Heart right ventricle (tissue), 16 donors: ENCODE data around the gene FREY1. TPM values are rescaled to one million over a fixed set of nuclear protein-coding genes. Genes with fewer than 3 reads are reported as not detected.

Experiments used
- ATAC-seq, 8 donors: fragments of 200-7000 bp; cut with Tn5 transposase; one replicate each; pipeline ENCODE4 v1.9.1; 2020; ENCODE audit warnings: mild to moderate bottlenecking in 8 of 8, moderate library complexity in 8 of 8, moderate number of reproducible peaks in 1 of 8
- DNase-seq, 2 donors: peaks; one replicate each; pipeline ENCODE4 v3.0.0-alpha.2; 2020
- H3K27ac ChIP-seq, 10 donors: fragments of 200-600 bp; sonication (generic) in 2 of 10; one replicate each; pipeline versions ENCODE4 v1.5.0 to v1.8.0; 2020 to 2022; ENCODE audit warnings: mild to moderate bottlenecking in 3 of 10
- H3K27me3 ChIP-seq, 7 donors: fragments of 200-600 bp; one replicate each; pipeline ENCODE4 v1.8.0; 2021 to 2022; ENCODE audit warnings: mild to moderate bottlenecking in 2 of 7
- H3K36me3 ChIP-seq, 9 donors: fragments of 200-600 bp; sonication (generic) in 1 of 9; one replicate each; pipeline versions ENCODE4 v1.5.0 to v1.8.0; 2020 to 2022; ENCODE audit warnings: mild to moderate bottlenecking in 2 of 9
- H3K4me1 ChIP-seq, 9 donors: fragments of 200-600 bp; sonication (generic) in 1 of 9; one replicate each; pipeline versions ENCODE4 v1.5.0 to v1.8.0; 2020 to 2022; ENCODE audit warnings: mild to moderate bottlenecking in 4 of 9
- H3K4me3 ChIP-seq, 10 donors: fragments of 200-600 bp; sonication (generic) in 2 of 10; one replicate each; pipeline versions ENCODE4 v1.5.0 to v1.8.0; 2020 to 2022; ENCODE audit warnings: mild to moderate bottlenecking in 7 of 10, moderate library complexity in 2 of 10
- H3K9me3 ChIP-seq, 11 donors: fragments of 200-600 bp in 10 of 11; sonication (generic) in 2 of 11; one replicate each; pipeline versions ENCODE4 v1.5.0 to v1.8.0; 2013 to 2022; ENCODE audit warnings: mild to moderate bottlenecking in 2 of 11, control low read depth in 1 of 11, moderate library complexity in 1 of 11
- WGBS, 2 donors: extraction: QIAGEN DNeasy Blood & Tissue Kit; methylation state at CpG; one replicate each; pipeline ENCODE4 v1.1.7; 2013; ENCODE audit warnings: inconsistent platforms in 1 of 2; 5-methylcytosine and 5-hydroxymethylcytosine counted together
- intact Hi-C, 10 donors: fragments of 100-400 bp; cut with DNase I; formaldehyde crosslinking; loops; one replicate each; pipeline versions ENCODE4 v1.11.1 to v1.14.2; 2022
- polyA plus RNA-seq, 2 donors: library from polyadenylated mRNA; stranded (reverse); fragments of 200-250 nt; gene quantifications; one replicate each; pipeline ENCODE4 v1.2.3, GENCODE V29; 2013
- total RNA-seq, 10 donors: library from RNA; stranded (reverse); fragmentation: NEBNext Ultra II Directional in 3 of 10; extraction: Animal tissue kit (Norgen Biotek cat#: 25700) in 3 of 10; gene quantifications; one replicate each; pipeline versions ENCODE4 v1.2.1 to v1.2.4, GENCODE V29; 2021 to 2023
- TF ChIP-seq, protein P1 (sequence below), 9 donors: fragments of 200-600 bp; sonication (generic) in 2 of 9; IDR thresholded peaks; one replicate each; pipeline versions ENCODE4 v1.5.0 to v1.8.0; 2021 to 2022; ENCODE audit warnings: antibody characterized with exemption in 9 of 9, mild to moderate bottlenecking in 5 of 9, moderate library complexity in 1 of 9
- donor health status: Arrhythmogenic right ventricular cardiomyopathy.
- donor health status: ischemic (EF 13 %, LVEDD 7.1; RV severe dilation, severe dysfunction).
- donor health status: healthy with polysubstance abuse.
- donor health status: DM: no; HTN: yes; CAD: no.
- donor health status: DM: no; HTN: no; CAD: no.
- donor health status: ischemic (EF 25% LVEDD 6.9; RV normal size, moderate dysfunction).
- donor health status: ischemic (EF 25% LVEDD 5.7; RV mildly dilated, moderate dysfunction).
- donor health status: healthy.
- donor health status: DM: yes; HTN: yes; CAD: no.
- donor health status: Ischemic cardiomyopathy.
- donor health status: ischemic (EF 35%, LVEDD 5.7; RV mildly dilated, moderate dysfunction).
- donor health status: nonischemic (EF 11% LVEDD 7.7; RV severe dilation, severe dysfunction).
- donor health status: DM: yes; HTN: yes; CAD: no.
- donor health status: PGD.
- donor health status: ischemic (EF 29% LVEDD 5.4; RV normal size, mild dysfunction).
- donor health status: nonischemic (EF 23%, LVEDD 6.1; RV moderate dilation, normal function).

Gene FREY1
- total and polyA plus RNA-seq, 12 donors, result 0.22 to 0.59 (median 0.39) TPM; not detected in 7

DNA sequence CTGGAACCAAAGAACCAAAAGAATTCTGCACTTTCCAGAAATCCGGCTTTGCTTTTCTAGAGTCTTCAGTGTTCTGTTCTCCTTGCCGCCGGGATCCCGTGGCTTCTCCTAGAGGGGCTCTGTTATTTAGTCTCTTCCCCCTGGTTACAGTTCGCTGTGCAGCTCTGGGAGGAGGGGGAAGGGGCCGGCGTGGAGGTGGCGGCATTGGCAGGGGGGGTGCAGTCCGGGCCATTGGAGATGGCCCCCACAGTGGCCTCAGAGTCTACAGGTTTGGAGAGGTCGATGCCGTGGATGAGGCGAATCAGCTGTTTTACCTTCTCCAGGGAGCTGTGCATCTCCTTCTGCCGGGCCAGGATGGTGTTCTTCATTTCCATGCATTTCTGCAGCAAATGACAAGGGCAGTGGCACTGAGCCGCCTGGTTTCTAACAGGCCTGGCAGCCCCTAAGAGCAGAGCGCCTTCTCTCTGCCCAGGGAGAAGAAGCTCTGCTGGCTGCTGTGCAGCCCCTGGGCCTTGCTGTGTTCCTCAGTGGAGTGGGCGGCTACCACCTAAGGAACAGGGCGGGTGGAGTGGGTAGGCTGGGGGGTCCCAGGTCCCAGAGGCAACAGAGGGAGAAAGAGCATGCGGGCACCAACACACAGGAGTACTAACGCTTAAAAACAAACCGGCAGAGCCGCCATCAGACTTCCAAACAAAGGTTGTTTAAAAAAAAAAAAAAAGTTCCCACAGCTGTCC is 26.9 kb upstream of the FREY1 start:
- H3K4me3 ChIP-seq, result no peak overlapping the region
- intact Hi-C loops, result no loop called here
- 91 to 94% methylated on average over 21 of the region's 21 CpGs for WGBS, 2 donors
- TF ChIP-seq, protein P1, sequence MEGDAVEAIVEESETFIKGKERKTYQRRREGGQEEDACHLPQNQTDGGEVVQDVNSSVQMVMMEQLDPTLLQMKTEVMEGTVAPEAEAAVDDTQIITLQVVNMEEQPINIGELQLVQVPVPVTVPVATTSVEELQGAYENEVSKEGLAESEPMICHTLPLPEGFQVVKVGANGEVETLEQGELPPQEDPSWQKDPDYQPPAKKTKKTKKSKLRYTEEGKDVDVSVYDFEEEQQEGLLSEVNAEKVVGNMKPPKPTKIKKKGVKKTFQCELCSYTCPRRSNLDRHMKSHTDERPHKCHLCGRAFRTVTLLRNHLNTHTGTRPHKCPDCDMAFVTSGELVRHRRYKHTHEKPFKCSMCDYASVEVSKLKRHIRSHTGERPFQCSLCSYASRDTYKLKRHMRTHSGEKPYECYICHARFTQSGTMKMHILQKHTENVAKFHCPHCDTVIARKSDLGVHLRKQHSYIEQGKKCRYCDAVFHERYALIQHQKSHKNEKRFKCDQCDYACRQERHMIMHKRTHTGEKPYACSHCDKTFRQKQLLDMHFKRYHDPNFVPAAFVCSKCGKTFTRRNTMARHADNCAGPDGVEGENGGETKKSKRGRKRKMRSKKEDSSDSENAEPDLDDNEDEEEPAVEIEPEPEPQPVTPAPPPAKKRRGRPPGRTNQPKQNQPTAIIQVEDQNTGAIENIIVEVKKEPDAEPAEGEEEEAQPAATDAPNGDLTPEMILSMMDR (IDR thresholded peaks at IDR 0.05), result no peak
- no peak overlapping the region for H3K27ac ChIP-seq
- no peaks in the 10 kb centered on the region for H3K9me3 ChIP-seq
- ATAC-seq, result no peak
- H3K27me3 ChIP-seq, result no peaks in the 10 kb centered on the region
- no peak for DNase-seq
- peaks cover 0 to 82% (median 37%) of the 10 kb centered on the region in 9 donors for H3K36me3 ChIP-seq
- peaks cover 0 to 24% (median 13%) of the 10 kb centered on the region in 9 donors for H3K4me1 ChIP-seq

DNA sequence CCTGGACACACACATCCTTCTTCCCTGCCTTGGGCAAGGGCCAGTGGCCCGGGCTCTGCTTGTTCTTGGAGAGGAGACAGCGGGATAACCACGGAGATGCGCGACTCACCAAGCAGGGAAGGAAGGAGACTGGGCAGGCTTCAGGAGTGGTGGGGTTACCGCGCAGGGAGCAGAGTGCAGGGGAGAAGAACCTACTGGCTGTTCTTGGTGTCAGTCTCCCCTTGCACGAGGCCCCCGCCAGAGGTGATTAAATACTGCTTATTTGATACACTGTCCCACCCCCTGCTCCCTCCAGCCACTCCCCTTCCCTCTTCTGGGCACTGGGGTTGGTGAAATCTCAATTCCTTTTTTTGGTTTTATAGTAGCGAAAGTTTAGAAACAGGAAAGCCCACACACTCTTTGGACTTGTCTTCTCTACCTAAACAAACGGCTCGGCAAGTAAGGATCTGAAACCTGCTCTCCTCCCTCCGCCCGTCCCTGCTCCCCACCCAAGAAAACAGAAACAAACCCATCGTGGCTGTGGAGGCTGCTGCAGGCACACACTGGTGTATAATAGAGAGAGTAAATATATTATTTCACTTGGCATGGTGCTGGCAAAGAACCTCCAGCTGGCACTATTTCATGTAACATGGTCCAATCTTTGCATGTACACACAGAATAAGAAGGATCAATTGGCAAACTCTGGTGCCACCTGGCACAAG is 26.2 kb upstream of the FREY1 start:
- TF ChIP-seq, protein P1 (IDR thresholded peaks at IDR 0.05), result no peak
- H3K4me3 ChIP-seq, result no peak overlapping the region

GRCh38 chr11:45932217-45932616 is 25.1 kb upstream of the FREY1 start:
- TF ChIP-seq, protein P1 (IDR thresholded peaks at IDR 0.05), result no peak
- 86 to 89% methylated on average over 8 of the region's 8 CpGs for WGBS, 2 donors
- ATAC-seq (no peak), DNase-seq (no peak)
- H3K27me3 ChIP-seq, result no peaks in the 10 kb centered on the region
- intact Hi-C loops, result no loop called here
- H3K36me3 ChIP-seq, result peaks cover 0 to 64% (median 29%) of the 10 kb centered on the region in 9 donors
- no peak overlapping the region for H3K4me3 ChIP-seq
- no peak overlapping the region for H3K27ac ChIP-seq
- H3K9me3 ChIP-seq, result no peaks in the 10 kb centered on the region
- H3K4me1 ChIP-seq, result peaks cover 0 to 24% (median 13%) of the 10 kb centered on the region in 9 donors

More for the DNA sequence above, 26.2 kb upstream of the FREY1 start:
- H3K36me3 ChIP-seq, result peaks cover 0 to 75% (median 36%) of the 10 kb centered on the region in 9 donors
- 82 to 85% methylated on average over 15 of the region's 15 CpGs for WGBS, 2 donors
- no peaks in the 10 kb centered on the region for H3K27me3 ChIP-seq
- H3K4me1 ChIP-seq, result peaks cover 0 to 24% (median 13%) of the 10 kb centered on the region in 9 donors
- no peak for DNase-seq
- no peaks in the 10 kb centered on the region for H3K9me3 ChIP-seq
- intact Hi-C loops, result no loop called here
- ATAC-seq, result no peak
- H3K27ac ChIP-seq, result no peak overlapping the region

DNA sequence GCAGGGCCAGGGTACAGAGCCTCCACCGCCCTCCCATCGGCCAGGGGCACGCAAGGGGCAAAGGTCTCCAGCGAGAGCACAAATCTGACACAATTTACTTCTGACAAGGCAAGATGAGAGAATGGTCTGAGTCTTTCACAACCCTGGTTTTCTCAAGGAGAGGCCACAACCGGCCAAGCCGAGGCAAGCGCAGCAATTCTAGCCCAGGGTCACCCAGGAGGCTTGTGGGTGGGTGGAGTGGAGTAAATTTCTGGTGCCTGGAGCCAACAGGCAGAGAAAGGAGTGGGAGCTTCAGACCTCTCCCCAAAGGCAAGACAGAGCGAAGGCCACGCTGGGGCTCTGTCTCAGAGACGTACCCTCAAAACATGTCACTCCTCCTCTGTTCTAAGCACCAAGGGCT is 24.7 kb upstream of the FREY1 start:
- ATAC-seq (no peak), DNase-seq (no peak)
- no peak overlapping the region for H3K27ac ChIP-seq
- peaks cover 0 to 24% (median 13%) of the 10 kb centered on the region in 9 donors for H3K4me1 ChIP-seq
- no peaks in the 10 kb centered on the region for H3K9me3 ChIP-seq
- intact Hi-C loops, result no loop called here
- TF ChIP-seq, protein P1 (IDR thresholded peaks at IDR 0.05), result no peak
- no peak overlapping the region for H3K4me3 ChIP-seq
- no peaks in the 10 kb centered on the region for H3K27me3 ChIP-seq
- 87 to 93% methylated on average over 10 of the region's 10 CpGs for WGBS, 2 donors
- H3K36me3 ChIP-seq, result peaks cover 0 to 59% (median 29%) of the 10 kb centered on the region in 9 donors
